ENCODE results near the gene TAS2R40. TPM values are rescaled to one million over a fixed set of nuclear protein-coding genes. Genes with fewer than 3 reads are reported as not detected.

The TAS2R40 gene
- total RNA-seq, 1 donor from 2014 or later, result not detected

GRCh38 chr7:143265017-143265693 lies 43.3 kb downstream of the TAS2R40 start:
- DNase-seq (no peak), ATAC-seq (no peak)
- Histone ChIP-seq H3K4me3 (peak overlapping the region; percentile 89), H3K9me3 (no peaks in the 10 kb centered on the region), H3K4me1 (peaks cover 28% of the 10 kb centered on the region), H3K36me3 (peaks cover 42% of the 10 kb centered on the region), H3K27me3 (ENCODE audit: low read depth) (no peaks in the 10 kb centered on the region), H3K27ac (no peak overlapping the region)
- intact Hi-C loops (cut with DNase I), result no loop called here
- TF ChIP-seq, protein P1, sequence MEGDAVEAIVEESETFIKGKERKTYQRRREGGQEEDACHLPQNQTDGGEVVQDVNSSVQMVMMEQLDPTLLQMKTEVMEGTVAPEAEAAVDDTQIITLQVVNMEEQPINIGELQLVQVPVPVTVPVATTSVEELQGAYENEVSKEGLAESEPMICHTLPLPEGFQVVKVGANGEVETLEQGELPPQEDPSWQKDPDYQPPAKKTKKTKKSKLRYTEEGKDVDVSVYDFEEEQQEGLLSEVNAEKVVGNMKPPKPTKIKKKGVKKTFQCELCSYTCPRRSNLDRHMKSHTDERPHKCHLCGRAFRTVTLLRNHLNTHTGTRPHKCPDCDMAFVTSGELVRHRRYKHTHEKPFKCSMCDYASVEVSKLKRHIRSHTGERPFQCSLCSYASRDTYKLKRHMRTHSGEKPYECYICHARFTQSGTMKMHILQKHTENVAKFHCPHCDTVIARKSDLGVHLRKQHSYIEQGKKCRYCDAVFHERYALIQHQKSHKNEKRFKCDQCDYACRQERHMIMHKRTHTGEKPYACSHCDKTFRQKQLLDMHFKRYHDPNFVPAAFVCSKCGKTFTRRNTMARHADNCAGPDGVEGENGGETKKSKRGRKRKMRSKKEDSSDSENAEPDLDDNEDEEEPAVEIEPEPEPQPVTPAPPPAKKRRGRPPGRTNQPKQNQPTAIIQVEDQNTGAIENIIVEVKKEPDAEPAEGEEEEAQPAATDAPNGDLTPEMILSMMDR (IDR thresholded peaks at IDR 0.05), result no peak

GRCh38 chr7:143269251-143269650 lies 47.4 kb downstream of the TAS2R40 start:
- H3K36me3 ChIP-seq, result peaks cover 43% of the 10 kb centered on the region

GRCh38 chr7:143271240-143271639 lies 49.4 kb downstream of the TAS2R40 start:
- no peaks in the 10 kb centered on the region for H3K4me1 ChIP-seq
- ATAC-seq (no peak), DNase-seq (no peak)
- no peaks in the 10 kb centered on the region for H3K27me3 ChIP-seq (ENCODE audit: low read depth)
- H3K9me3 ChIP-seq, result no peaks in the 10 kb centered on the region
- H3K27ac ChIP-seq, result no peak overlapping the region
- no peak overlapping the region for H3K4me3 ChIP-seq
- H3K36me3 ChIP-seq, result peaks cover 41% of the 10 kb centered on the region
- TF ChIP-seq, protein P1 (IDR thresholded peaks at IDR 0.05), result no peak
- intact Hi-C loops (cut with DNase I), result no loop called here

More at GRCh38 chr7:143269251-143269650, 47.4 kb downstream of the TAS2R40 start:
- TF ChIP-seq, protein P1 (IDR thresholded peaks at IDR 0.05), result no peak
- ATAC-seq, result no peak
- DNase-seq, result no peak
- Histone ChIP-seq H3K9me3 (no peaks in the 10 kb centered on the region), H3K4me3 (no peak overlapping the region), H3K27me3 (ENCODE audit: low read depth) (no peaks in the 10 kb centered on the region), H3K27ac (no peak overlapping the region), H3K4me1 (peaks cover 20% of the 10 kb centered on the region)
- intact Hi-C loops (cut with DNase I), result no loop called here

Other genes starting within 250 kb of the TAS2R40 start
- gene OR9A2, start 194.9 kb upstream of the TAS2R40 start, total RNA-seq, result not detected
- not detected for gene OR6V1, start 169.7 kb upstream of the TAS2R40 start, total RNA-seq
- 12.6 TPM for gene PIP, start 90.0 kb upstream of the TAS2R40 start, total RNA-seq
- gene TAS2R39, start 38.6 kb upstream of the TAS2R40 start, total RNA-seq, result not detected
- gene GSTK1, start 41.4 kb downstream of the TAS2R40 start, total RNA-seq, result 152 TPM
- 25.9 TPM for gene TMEM139, start 62.9 kb downstream of the TAS2R40 start, total RNA-seq
- gene CASP2, start 66.3 kb downstream of the TAS2R40 start, total RNA-seq, result 33.7 TPM
- not detected for gene CLCN1, start 94.1 kb downstream of the TAS2R40 start, total RNA-seq
- gene FAM131B, start 140.7 kb downstream of the TAS2R40 start, total RNA-seq, result 0.53 TPM
- gene ZYX, start 159.3 kb downstream of the TAS2R40 start, total RNA-seq, result 231 TPM
- 9.0 TPM for gene EPHA1, start 186.8 kb downstream of the TAS2R40 start, total RNA-seq
- gene TAS2R60, start 221.4 kb downstream of the TAS2R40 start, total RNA-seq, result not detected

Data from lower lobe of right lung (tissue), 2 donors.